ENCODE data around the gene TRAF5. TPM values are rescaled to one million over a fixed set of nuclear protein-coding genes. Genes with fewer than 3 reads are reported as not detected.

TRAF5 gene
- total RNA-seq, 1 experiment from 2014 or later: 8.8 TPM

DNA sequence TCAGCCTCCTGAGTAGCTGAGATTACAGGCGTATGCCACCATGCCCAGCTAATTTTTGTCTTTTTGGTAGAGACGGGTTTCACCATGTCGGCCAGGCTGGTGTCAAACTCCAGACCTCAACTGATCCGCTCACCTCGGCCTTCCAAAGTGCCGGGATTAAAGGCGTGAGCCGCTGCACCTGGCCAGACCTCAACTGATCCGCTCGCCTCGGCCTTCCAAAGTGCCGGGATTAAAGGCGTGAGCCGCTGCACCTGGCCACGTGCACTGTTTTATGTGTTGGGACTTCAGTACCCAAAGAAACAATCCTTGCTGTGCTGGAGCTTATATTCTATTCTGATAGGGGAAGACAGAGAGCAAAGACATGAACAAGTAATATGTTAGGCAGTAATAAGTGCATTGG is 10.1 kb downstream of the TRAF5 start:
- TF ChIP-seq, protein P1, sequence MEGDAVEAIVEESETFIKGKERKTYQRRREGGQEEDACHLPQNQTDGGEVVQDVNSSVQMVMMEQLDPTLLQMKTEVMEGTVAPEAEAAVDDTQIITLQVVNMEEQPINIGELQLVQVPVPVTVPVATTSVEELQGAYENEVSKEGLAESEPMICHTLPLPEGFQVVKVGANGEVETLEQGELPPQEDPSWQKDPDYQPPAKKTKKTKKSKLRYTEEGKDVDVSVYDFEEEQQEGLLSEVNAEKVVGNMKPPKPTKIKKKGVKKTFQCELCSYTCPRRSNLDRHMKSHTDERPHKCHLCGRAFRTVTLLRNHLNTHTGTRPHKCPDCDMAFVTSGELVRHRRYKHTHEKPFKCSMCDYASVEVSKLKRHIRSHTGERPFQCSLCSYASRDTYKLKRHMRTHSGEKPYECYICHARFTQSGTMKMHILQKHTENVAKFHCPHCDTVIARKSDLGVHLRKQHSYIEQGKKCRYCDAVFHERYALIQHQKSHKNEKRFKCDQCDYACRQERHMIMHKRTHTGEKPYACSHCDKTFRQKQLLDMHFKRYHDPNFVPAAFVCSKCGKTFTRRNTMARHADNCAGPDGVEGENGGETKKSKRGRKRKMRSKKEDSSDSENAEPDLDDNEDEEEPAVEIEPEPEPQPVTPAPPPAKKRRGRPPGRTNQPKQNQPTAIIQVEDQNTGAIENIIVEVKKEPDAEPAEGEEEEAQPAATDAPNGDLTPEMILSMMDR (IDR thresholded peaks at IDR 0.05; ENCODE audit: insufficient read depth in 1 of 2, low read depth in 1 of 2, low read length in 1 of 2, severe bottlenecking in 1 of 2, unreplicated experiment in 1 of 2): no peak
- H3K27ac Mint-ChIP-seq (ENCODE audit: unreplicated experiment): no peak overlapping the region
- H3K4me3 Mint-ChIP-seq (ENCODE audit: unreplicated experiment): no peak overlapping the region
- ChIA-PET POLR2A (no interaction called here), CTCF (no interaction called here)
- BruUV-seq (replicated peaks): no TSS peak
- H3K9me3 Mint-ChIP-seq (ENCODE audit: unreplicated experiment): no peaks in the 10 kb centered on the region
- no peak for DNase-seq
- no peak overlapping the region for H3K4me3 ChIP-seq (ENCODE audit: low read depth, low read length)
- no peaks in the 10 kb centered on the region for H3K27me3 ChIP-seq (replicated peaks; ENCODE audit: control insufficient read depth, insufficient read depth, low read length)
- intact Hi-C loops (cut with micrococcal nuclease; ENCODE audit: unreplicated experiment): no loop called here
- H3K27me3 Mint-ChIP-seq (ENCODE audit: insufficient read depth, unreplicated experiment): no peaks in the 10 kb centered on the region
- H3K4me1 Mint-ChIP-seq (ENCODE audit: low read depth, unreplicated experiment): peaks cover 14% of the 10 kb centered on the region
- H3K4me1 ChIP-seq: peaks cover 16% of the 10 kb centered on the region
- H3K36me3 ChIP-seq (ENCODE audit: control insufficient read depth, insufficient read depth, low read length): no peaks in the 10 kb centered on the region
- H3K36me3 Mint-ChIP-seq (ENCODE audit: insufficient read depth, unreplicated experiment): no peaks in the 10 kb centered on the region
- H3K9me3 ChIP-seq: no peaks in the 10 kb centered on the region

DNA sequence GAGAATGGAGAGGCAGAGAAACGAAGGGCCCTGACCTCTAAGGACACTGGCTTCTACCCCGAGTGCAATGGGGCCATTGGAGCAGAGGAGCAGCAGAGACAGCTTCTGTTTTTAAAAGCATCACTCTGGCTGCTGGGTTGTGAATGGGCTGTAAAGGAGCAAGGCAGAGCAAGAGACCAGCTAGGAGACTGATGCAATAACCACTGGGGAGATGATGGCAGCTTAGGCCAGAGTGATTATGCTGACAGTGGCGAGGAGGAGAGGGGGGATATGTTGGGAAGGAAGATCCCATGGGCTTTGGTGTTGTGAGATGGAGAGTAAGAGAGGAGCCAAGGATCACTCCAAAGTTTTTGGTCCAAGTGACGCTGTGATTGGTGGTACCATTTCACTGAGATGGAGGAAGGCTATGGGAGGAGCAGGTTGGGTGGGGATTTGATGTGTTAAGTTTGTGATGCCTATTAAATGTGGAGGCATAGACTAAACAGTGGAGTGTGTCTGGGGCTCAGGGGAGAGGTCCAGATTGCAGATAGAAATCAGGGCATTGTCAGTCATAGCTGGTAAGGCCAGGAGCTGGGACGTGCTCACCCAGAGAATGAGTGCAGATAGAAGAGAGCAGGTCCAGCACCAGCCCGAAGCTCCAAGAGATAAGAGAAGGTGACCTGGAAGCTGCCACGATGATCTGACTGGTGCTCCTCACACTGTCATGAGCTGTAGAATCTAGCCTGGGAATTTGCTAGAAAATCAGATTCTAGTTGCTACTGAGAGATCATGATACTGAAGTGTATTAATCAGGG is 11.0 kb downstream of the TRAF5 start:
- H3K4me1 ChIP-seq: peaks cover 16% of the 10 kb centered on the region
- no peak overlapping the region for H3K4me3 ChIP-seq (ENCODE audit: low read depth, low read length)
- H3K36me3 Mint-ChIP-seq (ENCODE audit: insufficient read depth, unreplicated experiment): no peaks in the 10 kb centered on the region
- no peak overlapping the region for H3K27ac Mint-ChIP-seq (ENCODE audit: unreplicated experiment)
- H3K36me3 ChIP-seq (ENCODE audit: control insufficient read depth, insufficient read depth, low read length): no peaks in the 10 kb centered on the region
- H3K9me3 Mint-ChIP-seq (ENCODE audit: unreplicated experiment): no peaks in the 10 kb centered on the region
- no peaks in the 10 kb centered on the region; the same call in 1 of the 2 replicates for H3K9me3 ChIP-seq
- no peak for DNase-seq
- ChIA-PET CTCF (no interaction called here), POLR2A (no interaction called here)
- H3K27me3 Mint-ChIP-seq (ENCODE audit: insufficient read depth, unreplicated experiment): no peaks in the 10 kb centered on the region
- TF ChIP-seq, protein P1 (IDR thresholded peaks at IDR 0.05; ENCODE audit: insufficient read depth in 1 of 2, low read depth in 1 of 2, low read length in 1 of 2, severe bottlenecking in 1 of 2, unreplicated experiment in 1 of 2): no peak
- H3K27me3 ChIP-seq (replicated peaks; ENCODE audit: control insufficient read depth, insufficient read depth, low read length): no peaks in the 10 kb centered on the region
- H3K4me3 Mint-ChIP-seq (ENCODE audit: unreplicated experiment): no peak overlapping the region
- peaks cover 14% of the 10 kb centered on the region for H3K4me1 Mint-ChIP-seq (ENCODE audit: low read depth, unreplicated experiment)
- intact Hi-C loops (cut with micrococcal nuclease; ENCODE audit: unreplicated experiment): no loop called here
- BruUV-seq (replicated peaks): no TSS peak

DNA sequence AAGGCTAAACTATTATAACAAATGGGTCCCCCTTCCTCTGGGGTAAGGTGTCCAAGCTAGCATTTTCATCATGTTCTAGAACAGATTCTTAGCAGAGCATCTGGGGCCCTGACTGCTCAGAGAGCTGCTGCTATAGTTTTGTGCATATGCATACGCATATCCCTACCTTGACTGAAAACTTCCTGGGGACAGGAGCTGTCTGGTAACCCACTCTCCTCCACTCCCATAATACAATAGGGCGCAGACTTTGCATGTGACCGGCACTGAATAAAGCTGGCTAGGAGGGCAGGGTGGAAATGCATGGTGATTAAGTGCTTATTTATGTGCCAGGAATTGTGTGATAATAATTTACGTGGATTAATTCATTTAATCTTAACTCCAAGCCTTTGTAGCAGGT is 11.6 kb downstream of the TRAF5 start:
- POLR2A ChIA-PET: no interaction called here
- no peak overlapping the region for H3K27ac Mint-ChIP-seq (ENCODE audit: unreplicated experiment)

More for the DNA sequence above, 11.6 kb downstream of the TRAF5 start:
- DNase-seq: no peak
- CTCF ChIA-PET: no interaction called here
- Mint-ChIP-seq H3K4me3 (ENCODE audit: unreplicated experiment) (no peak overlapping the region), H3K9me3 (ENCODE audit: unreplicated experiment) (no peaks in the 10 kb centered on the region), H3K36me3 (ENCODE audit: insufficient read depth, unreplicated experiment) (no peaks in the 10 kb centered on the region), H3K4me1 (ENCODE audit: low read depth, unreplicated experiment) (peaks cover 14% of the 10 kb centered on the region), H3K27me3 (ENCODE audit: insufficient read depth, unreplicated experiment) (no peaks in the 10 kb centered on the region)
- H3K9me3 ChIP-seq: no peaks in the 10 kb centered on the region; the same call in 1 of the 2 replicates
- no peaks in the 10 kb centered on the region for H3K36me3 ChIP-seq (ENCODE audit: control insufficient read depth, insufficient read depth, low read length)
- H3K4me3 ChIP-seq (ENCODE audit: low read depth, low read length): no peak overlapping the region
- TF ChIP-seq, protein P1 (IDR thresholded peaks at IDR 0.05; ENCODE audit: insufficient read depth in 1 of 2, low read depth in 1 of 2, low read length in 1 of 2, severe bottlenecking in 1 of 2, unreplicated experiment in 1 of 2): no peak
- peaks cover 16% of the 10 kb centered on the region for H3K4me1 ChIP-seq
- BruUV-seq (replicated peaks): no TSS peak
- intact Hi-C loops (cut with micrococcal nuclease; ENCODE audit: unreplicated experiment): no loop called here
- H3K27me3 ChIP-seq (replicated peaks; ENCODE audit: control insufficient read depth, insufficient read depth, low read length): no peaks in the 10 kb centered on the region

Data from Caco-2 (cell line).